HG03442 (cell line): ENCODE results near the gene TMEM139.
"Not testable (repeated sequence)": the region's sequence is repeated elsewhere in the genome, so short reads cannot be mapped to it uniquely, and the experiment has no call there.

Experiments used
- ATAC-seq: cut with Tn5 transposase; IDR thresholded peaks from one replicate; pipeline ENCODE4 v1.9.1; 2021; ENCODE audit warnings: mild to moderate bottlenecking, moderate library complexity; ENCODE audit not compliant: unreplicated experiment

TMEM139 gene

GRCh38 chr7:143287935-143288826 is 3.4 kb downstream of the TMEM139 start, which contains the start of gene CASP2:
TSS of gene CASP2 (plus strand) at chr7:143288351. CDS start at chr7:143288456, 105 bp downstream.
- ATAC-seq: peak; percentile 90

- ATAC-seq: no peak
Observed at GRCh38 chr7:143288836-143289235, 4.1 kb downstream of the TMEM139 start.

- ATAC-seq: no peak
Observed at GRCh38 chr7:143289421-143289820, 4.7 kb downstream of the TMEM139 start.

GRCh38 chr7:143289888-143290287 is 5.1 kb downstream of the TMEM139 start:
- ATAC-seq: not testable (repeated sequence)

- ATAC-seq: no peak
Observed at GRCh38 chr7:143290293-143290692, 5.5 kb downstream of the TMEM139 start.

- no peak for ATAC-seq
Observed at GRCh38 chr7:143292876-143293275, 8.1 kb downstream of the TMEM139 start.

GRCh38 chr7:143295870-143296269 is 11.1 kb downstream of the TMEM139 start:
- ATAC-seq: no peak

- ATAC-seq: no peak
Observed at GRCh38 chr7:143296686-143297085, 11.9 kb downstream of the TMEM139 start.

- no peak for ATAC-seq
Observed at GRCh38 chr7:143299346-143299745, 14.6 kb downstream of the TMEM139 start.

- ATAC-seq: no peak
Observed at GRCh38 chr7:143299840-143300239, 15.1 kb downstream of the TMEM139 start.

GRCh38 chr7:143300959-143301935 is 16.5 kb downstream of the TMEM139 start:
- ATAC-seq: no peak

- no peak for ATAC-seq
Observed at GRCh38 chr7:143303733-143304132, 19.0 kb downstream of the TMEM139 start.

- ATAC-seq: no peak
Observed at GRCh38 chr7:143304938-143305337, 20.2 kb downstream of the TMEM139 start.

GRCh38 chr7:143305423-143306070 is 20.8 kb downstream of the TMEM139 start:
- no peak for ATAC-seq

- ATAC-seq: no peak
Observed at GRCh38 chr7:143308632-143309031, 23.9 kb downstream of the TMEM139 start.

- ATAC-seq: no peak
Observed at GRCh38 chr7:143314127-143314526, 29.4 kb downstream of the TMEM139 start.

GRCh38 chr7:143315776-143316175 is 31.0 kb downstream of the TMEM139 start, which contains the start of gene CLCN1:
TSS of gene CLCN1 (plus strand) at chr7:143316111. CDS start at chr7:143316213, 102 bp downstream.
- no peak for ATAC-seq

GRCh38 chr7:143316492-143316891 is 31.7 kb downstream of the TMEM139 start:
- ATAC-seq: no peak

- no peak for ATAC-seq
Observed at GRCh38 chr7:143318661-143319060, 33.9 kb downstream of the TMEM139 start.

GRCh38 chr7:143320620-143321019 is 35.9 kb downstream of the TMEM139 start:
- no peak for ATAC-seq

- ATAC-seq: no peak
Observed at GRCh38 chr7:143321242-143321641, 36.5 kb downstream of the TMEM139 start.
